ENCODE data around the gene PAM.

GRCh38 chr5:102754767-102755431, at the start of gene PAM:
- TF ChIP-seq, protein P1, sequence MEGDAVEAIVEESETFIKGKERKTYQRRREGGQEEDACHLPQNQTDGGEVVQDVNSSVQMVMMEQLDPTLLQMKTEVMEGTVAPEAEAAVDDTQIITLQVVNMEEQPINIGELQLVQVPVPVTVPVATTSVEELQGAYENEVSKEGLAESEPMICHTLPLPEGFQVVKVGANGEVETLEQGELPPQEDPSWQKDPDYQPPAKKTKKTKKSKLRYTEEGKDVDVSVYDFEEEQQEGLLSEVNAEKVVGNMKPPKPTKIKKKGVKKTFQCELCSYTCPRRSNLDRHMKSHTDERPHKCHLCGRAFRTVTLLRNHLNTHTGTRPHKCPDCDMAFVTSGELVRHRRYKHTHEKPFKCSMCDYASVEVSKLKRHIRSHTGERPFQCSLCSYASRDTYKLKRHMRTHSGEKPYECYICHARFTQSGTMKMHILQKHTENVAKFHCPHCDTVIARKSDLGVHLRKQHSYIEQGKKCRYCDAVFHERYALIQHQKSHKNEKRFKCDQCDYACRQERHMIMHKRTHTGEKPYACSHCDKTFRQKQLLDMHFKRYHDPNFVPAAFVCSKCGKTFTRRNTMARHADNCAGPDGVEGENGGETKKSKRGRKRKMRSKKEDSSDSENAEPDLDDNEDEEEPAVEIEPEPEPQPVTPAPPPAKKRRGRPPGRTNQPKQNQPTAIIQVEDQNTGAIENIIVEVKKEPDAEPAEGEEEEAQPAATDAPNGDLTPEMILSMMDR (IDR thresholded peaks at IDR 0.05) = no peak
- peak in 1 of 2 donors; percentile 34 for TF ChIP-seq POLR2A (IDR thresholded peaks at IDR 0.05)
- peak; percentile 57 to 88 (median 74) for TF ChIP-seq POLR2AphosphoS5 (IDR thresholded peaks at IDR 0.05)
